ENCODE data around the gene DLG4.

Gene DLG4

DNA sequence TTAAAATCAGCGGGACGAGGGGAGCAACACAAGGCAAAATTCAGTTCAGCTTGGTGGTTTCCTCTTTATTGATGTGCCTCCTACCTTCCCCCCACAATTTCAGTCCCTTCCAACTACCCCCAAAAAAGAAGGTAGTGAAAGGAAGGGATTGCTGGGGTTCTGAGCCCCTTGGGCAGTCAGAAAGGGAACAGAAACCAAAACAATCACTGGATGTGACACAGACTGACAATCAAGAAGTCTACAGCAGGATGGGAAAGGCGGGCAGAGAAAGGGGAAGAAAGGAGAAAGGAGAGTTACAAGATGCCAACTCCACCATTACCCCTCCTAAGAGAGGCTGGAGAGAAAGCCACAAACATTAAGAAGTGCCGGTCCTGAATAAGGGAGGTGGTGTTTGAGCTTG lies 20.7 kb upstream of the DLG4 start:
- H3K4me1 ChIP-seq (ENCODE audit: insufficient read depth, low read length), result peaks cover 57% of the 10 kb centered on the region
- H2AFZ ChIP-seq (ENCODE audit: low read depth, low read length), result no peak overlapping the region
- H4K20me1 ChIP-seq (ENCODE audit: insufficient read depth, low read length), result peaks cover 23% of the 10 kb centered on the region
- peaks cover 52% of the 10 kb centered on the region for H3K36me3 ChIP-seq (ENCODE audit: insufficient read depth, low read length)
- TF ChIP-seq, protein P1, sequence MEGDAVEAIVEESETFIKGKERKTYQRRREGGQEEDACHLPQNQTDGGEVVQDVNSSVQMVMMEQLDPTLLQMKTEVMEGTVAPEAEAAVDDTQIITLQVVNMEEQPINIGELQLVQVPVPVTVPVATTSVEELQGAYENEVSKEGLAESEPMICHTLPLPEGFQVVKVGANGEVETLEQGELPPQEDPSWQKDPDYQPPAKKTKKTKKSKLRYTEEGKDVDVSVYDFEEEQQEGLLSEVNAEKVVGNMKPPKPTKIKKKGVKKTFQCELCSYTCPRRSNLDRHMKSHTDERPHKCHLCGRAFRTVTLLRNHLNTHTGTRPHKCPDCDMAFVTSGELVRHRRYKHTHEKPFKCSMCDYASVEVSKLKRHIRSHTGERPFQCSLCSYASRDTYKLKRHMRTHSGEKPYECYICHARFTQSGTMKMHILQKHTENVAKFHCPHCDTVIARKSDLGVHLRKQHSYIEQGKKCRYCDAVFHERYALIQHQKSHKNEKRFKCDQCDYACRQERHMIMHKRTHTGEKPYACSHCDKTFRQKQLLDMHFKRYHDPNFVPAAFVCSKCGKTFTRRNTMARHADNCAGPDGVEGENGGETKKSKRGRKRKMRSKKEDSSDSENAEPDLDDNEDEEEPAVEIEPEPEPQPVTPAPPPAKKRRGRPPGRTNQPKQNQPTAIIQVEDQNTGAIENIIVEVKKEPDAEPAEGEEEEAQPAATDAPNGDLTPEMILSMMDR (IDR thresholded peaks at IDR 0.05; ENCODE audit: borderline replicate concordance, extremely low read depth, low read length, poor library complexity, severe bottlenecking), result no peak
- no peak for TF ChIP-seq EZH2 (IDR thresholded peaks at IDR 0.05; ENCODE audit: borderline replicate concordance, low read depth, low read length, severe bottlenecking)
- H3K27ac ChIP-seq (ENCODE audit: low read length), result peak overlapping the region; percentile 66; the same call in 1 of the 2 replicates
- H3K9me3 ChIP-seq (ENCODE audit: insufficient read depth, low read length, severe bottlenecking), result no peaks in the 10 kb centered on the region
- H3K9ac ChIP-seq (ENCODE audit: low read depth, low read length), result peak overlapping the region; percentile 66; the same call in 1 of the 2 replicates
- peak overlapping the region in 1 of 2 experiments; percentile 87; a peak in 2 of 4 replicates for H3K4me3 ChIP-seq (ENCODE audit: low read depth in 1 of 2, low read length in 2 of 2)
- H3K4me2 ChIP-seq (ENCODE audit: insufficient read depth, low read length), result peak overlapping the region; percentile 72
- no peak for DNase-seq
- H3K27me3 ChIP-seq (ENCODE audit: insufficient read depth, low read length, poor library complexity), result no peaks in the 10 kb centered on the region
- ATAC-seq (ENCODE audit: insufficient read depth, low read depth), result no peak
- H3K79me2 ChIP-seq (ENCODE audit: insufficient read depth, low read length), result peaks cover 62% of the 10 kb centered on the region

DNA sequence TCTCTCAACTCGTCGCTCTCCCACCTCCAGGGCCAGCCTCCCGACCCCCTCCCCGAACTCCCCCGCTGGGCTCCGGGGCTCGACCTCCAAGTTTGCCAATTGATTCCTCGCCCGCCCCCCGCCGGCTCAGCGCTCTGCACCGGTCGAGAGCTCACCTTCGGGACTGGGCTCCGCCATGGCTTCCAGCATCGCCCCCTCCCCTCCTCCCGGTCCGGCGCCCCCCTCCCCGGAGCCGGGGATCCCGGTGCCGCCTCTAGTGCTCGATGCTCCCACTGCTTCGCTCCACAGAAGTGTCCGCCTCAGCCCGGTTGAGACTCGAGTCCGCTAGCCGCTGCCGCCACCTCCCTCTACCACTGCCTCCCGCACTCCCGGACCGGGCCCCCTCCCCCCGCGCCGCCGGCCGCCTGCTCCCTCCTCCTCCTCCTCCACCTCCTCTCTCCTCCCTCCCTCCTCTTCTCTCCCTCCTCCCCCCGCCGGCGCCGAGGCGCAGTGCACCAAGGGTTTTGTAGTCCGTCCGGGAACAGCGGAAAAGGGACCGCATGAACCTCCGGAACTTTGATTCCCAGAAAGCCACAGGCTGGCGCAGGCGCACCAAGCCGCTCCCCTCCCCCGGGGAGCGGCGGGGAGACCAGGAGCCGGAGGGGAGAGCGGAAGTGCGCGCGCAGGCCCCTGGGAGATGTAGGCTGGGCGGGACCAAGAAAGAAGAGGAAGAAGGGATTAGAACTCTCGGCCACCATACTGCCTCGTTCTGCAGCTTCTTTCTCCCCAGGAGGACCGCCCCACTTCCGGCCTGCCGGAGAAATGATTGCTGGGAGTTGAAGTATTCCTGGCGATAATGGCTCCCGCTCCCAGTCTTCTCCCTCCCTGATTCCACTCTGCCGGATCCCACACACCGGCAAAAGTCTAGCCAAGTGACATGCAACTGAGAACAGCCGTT lies 19.7 kb upstream of the DLG4 start, which contains the start of gene PHF23:
PHF23 (minus strand) TSS at position 367 of the 937 bp plus-strand sequence; CDS start at position 189, 178 bp downstream.
- Histone ChIP-seq H3K9ac (ENCODE audit: low read depth, low read length) (peak within 1 kb of the TSS; percentile 88), H3K4me2 (ENCODE audit: insufficient read depth, low read length) (peak within 1 kb of the TSS; percentile 99), H3K79me2 (ENCODE audit: insufficient read depth, low read length) (peaks cover 71% of the 10 kb centered on the region), H3K4me1 (ENCODE audit: insufficient read depth, low read length) (peaks cover 67% of the 10 kb centered on the region), H3K36me3 (ENCODE audit: insufficient read depth, low read length) (peaks cover 53% of the 10 kb centered on the region), H3K4me3 (ENCODE audit: low read depth in 1 of 2, low read length in 2 of 2) (peak within 1 kb of the TSS; percentile 73 to 87), H3K27me3 (ENCODE audit: insufficient read depth, low read length, poor library complexity) (no peaks in the 10 kb centered on the region), H4K20me1 (ENCODE audit: insufficient read depth, low read length) (peaks cover 25% of the 10 kb centered on the region), H3K27ac (ENCODE audit: low read length) (peak within 1 kb of the TSS; percentile 92), H3K9me3 (ENCODE audit: insufficient read depth, low read length, severe bottlenecking) (no peaks in the 10 kb centered on the region), H2AFZ (ENCODE audit: low read depth, low read length) (peak within 1 kb of the TSS; percentile 56)
- peak; percentile 73 for ATAC-seq (ENCODE audit: insufficient read depth, low read depth)
- TF ChIP-seq, protein P1 (IDR thresholded peaks at IDR 0.05; ENCODE audit: borderline replicate concordance, extremely low read depth, low read length, poor library complexity, severe bottlenecking), result no peak
- no peak for TF ChIP-seq EZH2 (IDR thresholded peaks at IDR 0.05; ENCODE audit: borderline replicate concordance, low read depth, low read length, severe bottlenecking)
- peak; percentile 100 for DNase-seq

DNA sequence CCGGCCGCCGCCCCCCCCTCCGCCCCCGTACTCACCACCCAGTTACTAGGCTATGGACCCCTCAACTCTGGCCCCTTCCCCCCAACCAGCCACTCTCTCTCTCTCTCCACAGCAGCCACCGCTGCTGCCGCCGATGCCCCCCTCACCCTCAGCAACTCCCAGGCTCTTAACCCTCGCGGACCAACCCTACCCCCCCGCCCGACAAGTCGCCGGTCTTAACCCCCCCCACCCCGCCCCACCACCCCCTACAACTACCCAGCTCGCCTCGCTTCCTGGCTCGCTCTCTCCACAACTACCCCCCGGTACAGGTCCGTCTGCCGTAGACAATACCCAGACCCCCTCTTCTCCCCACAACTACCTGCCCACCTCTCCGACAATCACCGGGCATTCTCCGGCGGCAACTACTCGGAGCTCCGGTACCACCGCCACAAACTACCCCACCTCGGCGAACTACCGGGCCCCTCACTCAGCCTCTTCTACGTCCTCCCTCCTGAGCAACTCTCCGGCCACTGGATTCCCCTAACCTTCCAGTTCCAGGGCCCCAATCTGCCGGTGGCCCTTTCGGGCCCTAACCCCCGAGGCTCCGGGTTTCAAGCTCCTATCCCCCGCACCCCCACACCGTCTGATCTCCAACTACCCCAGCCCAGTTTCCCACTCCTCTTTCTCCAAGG lies 18.9 kb upstream of the DLG4 start:
- Histone ChIP-seq H3K4me2 (ENCODE audit: insufficient read depth, low read length) (peak overlapping the region; percentile 99), H3K9ac (ENCODE audit: low read depth, low read length) (peak overlapping the region; percentile 88), H3K27me3 (ENCODE audit: insufficient read depth, low read length, poor library complexity) (no peaks in the 10 kb centered on the region), H3K79me2 (ENCODE audit: insufficient read depth, low read length) (peaks cover 79% of the 10 kb centered on the region), H4K20me1 (ENCODE audit: insufficient read depth, low read length) (peaks cover 30% of the 10 kb centered on the region), H3K4me1 (ENCODE audit: insufficient read depth, low read length) (peaks cover 63% of the 10 kb centered on the region), H3K4me3 (ENCODE audit: low read depth in 1 of 2, low read length in 2 of 2) (peak overlapping the region; percentile 73 to 85), H3K27ac (ENCODE audit: low read length) (peak overlapping the region; percentile 92), H3K9me3 (ENCODE audit: insufficient read depth, low read length, severe bottlenecking) (no peaks in the 10 kb centered on the region), H3K36me3 (ENCODE audit: insufficient read depth, low read length) (peaks cover 47% of the 10 kb centered on the region), H2AFZ (ENCODE audit: low read depth, low read length) (peak overlapping the region; percentile 44)
- DNase-seq (peak; percentile 59), ATAC-seq (ENCODE audit: insufficient read depth, low read depth) (no peak)
- TF ChIP-seq EZH2 (IDR thresholded peaks at IDR 0.05; ENCODE audit: borderline replicate concordance, low read depth, low read length, severe bottlenecking), result no peak
- TF ChIP-seq, protein P1 (IDR thresholded peaks at IDR 0.05; ENCODE audit: borderline replicate concordance, extremely low read depth, low read length, poor library complexity, severe bottlenecking), result no peak
